Effector memory CD8-positive, alpha-beta T cell (primary cell): ENCODE results near the gene ANKRD11.

ENCODE experiments used
- ATAC-seq: fragments of 150-1000 bp; cut with Tn5 transposase; replicated peaks from 2 replicates; pipeline ENCODE4 v1.10.0; 2021; ENCODE audit warnings: mild to moderate bottlenecking, moderate library complexity
- DNase-seq, 3 experiments: peaks; one replicate each; pipeline ENCODE4 v3.0.0; 2021
- H3K27ac Mint-ChIP-seq, 2 donors: one replicate each; pipeline ENCODE4 v1.8.0; 2022; ENCODE audit warnings: mild to moderate bottlenecking in 2 of 2, mixed read lengths in 2 of 2, moderate library complexity in 2 of 2
- H3K27me3 Mint-ChIP-seq, 2 donors: one replicate each; pipeline ENCODE4 v1.8.0; 2022; ENCODE audit warnings: mixed read lengths in 2 of 2
- H3K36me3 Mint-ChIP-seq: one replicate; pipeline ENCODE4 v1.8.0; 2022; ENCODE audit warnings: mild to moderate bottlenecking, moderate library complexity, mixed read lengths; ENCODE audit not compliant: insufficient read depth
- H3K4me1 Mint-ChIP-seq, 2 donors: one replicate each; pipeline ENCODE4 v1.8.0; 2022; ENCODE audit warnings: low read depth in 2 of 2, mixed read lengths in 2 of 2
- H3K4me3 Mint-ChIP-seq, 2 donors: one replicate each; pipeline ENCODE4 v1.8.0; 2022; ENCODE audit warnings: mild to moderate bottlenecking in 2 of 2, mixed read lengths in 2 of 2, moderate library complexity in 2 of 2
- H3K9me3 Mint-ChIP-seq, 2 donors: one replicate each; pipeline ENCODE4 v1.8.0; 2022; ENCODE audit warnings: mixed read lengths in 2 of 2

ANKRD11 gene

GRCh38 chr16:89407925-89408300 is 82.4 kb downstream of the ANKRD11 start:
- Mint-ChIP-seq H3K27ac (peak overlapping the region; percentile 94 to 95), H3K36me3 (peaks cover 57% of the 10 kb centered on the region), H3K4me3 (peak overlapping the region; percentile 65 to 81), H3K9me3 (no peaks in the 10 kb centered on the region), H3K4me1 (peaks cover 83 to 84% of the 10 kb centered on the region in 2 donors), H3K27me3 (no peaks in the 10 kb centered on the region)
- no peak for DNase-seq
- ATAC-seq, result no peak

DNA sequence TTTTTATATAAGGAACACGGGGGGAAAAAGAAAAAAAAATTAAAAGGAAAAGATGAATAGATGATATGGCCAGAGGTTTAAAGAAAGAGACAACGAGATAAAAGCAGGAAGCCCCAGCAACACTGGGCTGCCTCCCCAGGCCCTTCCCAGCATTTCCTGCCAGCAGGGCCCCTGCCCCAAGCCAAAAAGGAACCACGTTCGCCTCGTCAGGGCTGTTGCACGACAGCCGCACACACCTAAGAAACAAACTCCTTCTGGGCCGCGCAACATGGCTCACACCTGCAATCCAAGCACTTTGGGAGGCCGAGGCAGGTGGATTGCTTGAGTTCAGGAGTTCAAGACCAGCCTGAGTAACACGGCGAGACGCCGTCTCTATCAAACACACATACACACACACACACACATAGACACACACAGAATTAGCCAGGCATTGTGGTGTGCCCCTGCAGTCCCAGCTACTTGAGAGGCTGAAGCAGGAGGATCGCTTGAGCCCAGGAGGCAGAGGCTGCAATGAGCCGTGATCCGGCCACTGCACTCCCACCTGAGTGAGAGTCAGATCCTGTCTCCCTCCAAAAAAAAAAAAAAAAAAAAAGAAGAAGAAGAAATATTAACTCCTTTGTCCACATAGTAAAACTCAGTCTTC is 83.0 kb downstream of the ANKRD11 start:
- Mint-ChIP-seq H3K4me3 (peak overlapping the region; percentile 65 to 81), H3K27me3 (no peaks in the 10 kb centered on the region), H3K4me1 (peaks cover 83% of the 10 kb centered on the region in 2 donors), H3K9me3 (no peaks in the 10 kb centered on the region), H3K27ac (peak overlapping the region; percentile 94 to 95), H3K36me3 (peaks cover 59% of the 10 kb centered on the region)
- no peak for ATAC-seq
- DNase-seq, result no peak

DNA sequence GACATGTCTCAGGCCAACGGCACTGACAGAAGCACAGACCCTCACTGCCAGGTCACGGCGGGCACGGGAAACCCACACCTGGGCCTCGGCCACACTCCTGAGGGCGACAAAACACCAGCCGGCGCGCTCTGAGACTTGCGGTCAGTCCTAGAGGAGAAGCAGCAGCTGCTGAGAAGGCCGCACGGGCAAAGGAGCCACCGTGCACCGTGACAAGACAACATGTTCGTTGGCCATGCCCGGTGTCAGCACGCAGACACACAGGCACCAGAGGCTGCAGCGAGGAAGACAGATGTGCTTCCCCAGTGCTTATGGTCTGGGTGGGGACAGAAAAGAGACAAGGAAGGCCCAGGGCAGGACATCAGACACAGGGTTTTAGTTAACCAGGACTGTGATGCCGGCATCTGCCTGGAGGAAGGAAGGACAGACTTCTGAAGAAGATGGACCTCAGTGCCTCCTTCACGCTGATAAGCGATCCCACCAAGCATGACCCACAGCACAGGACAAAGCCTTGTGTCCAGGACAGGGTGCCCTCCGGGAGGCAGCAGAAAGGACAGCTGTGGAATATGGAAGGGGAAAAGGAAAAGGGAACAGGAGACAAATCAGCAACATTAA is 84.0 kb downstream of the ANKRD11 start:
- H3K27me3 Mint-ChIP-seq, result no peaks in the 10 kb centered on the region
- H3K27ac Mint-ChIP-seq, result peak overlapping the region; percentile 94 to 95
- peaks cover 84 to 86% of the 10 kb centered on the region in 2 donors for H3K4me1 Mint-ChIP-seq
- DNase-seq, result no peak
- H3K4me3 Mint-ChIP-seq, result peak overlapping the region; percentile 65 to 81
- no peaks in the 10 kb centered on the region for H3K9me3 Mint-ChIP-seq
- no peak for ATAC-seq
- peaks cover 56% of the 10 kb centered on the region for H3K36me3 Mint-ChIP-seq

DNA sequence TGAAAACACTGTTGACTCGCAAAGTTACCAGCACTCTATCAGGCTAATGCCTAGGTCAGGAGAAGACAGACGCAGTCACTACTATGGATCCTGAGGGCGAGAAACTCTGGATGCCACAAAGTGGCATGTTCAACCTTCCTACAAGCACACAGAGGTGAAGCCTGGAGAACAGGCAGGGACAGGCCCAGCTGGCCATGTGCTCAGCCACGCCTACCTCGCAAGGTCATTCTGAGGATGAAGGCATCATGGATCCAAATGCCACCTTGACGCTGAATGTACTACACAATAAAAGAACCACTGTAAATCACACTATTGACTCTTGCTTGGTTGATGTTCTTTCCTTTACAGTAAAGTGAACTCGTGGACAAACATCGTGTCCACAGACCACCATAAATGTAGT is 85.8 kb downstream of the ANKRD11 start:
- Mint-ChIP-seq H3K9me3 (no peaks in the 10 kb centered on the region), H3K36me3 (peaks cover 57% of the 10 kb centered on the region), H3K27me3 (no peaks in the 10 kb centered on the region), H3K4me1 (peaks cover 72 to 75% of the 10 kb centered on the region in 2 donors), H3K27ac (peak overlapping the region; percentile 90 to 92), H3K4me3 (peak overlapping the region; percentile 10 to 34)
- no peak for DNase-seq
- no peak for ATAC-seq

GRCh38 chr16:89402962-89403361 is 87.4 kb downstream of the ANKRD11 start:
- peaks cover 54% of the 10 kb centered on the region for H3K36me3 Mint-ChIP-seq
- ATAC-seq, result peak; percentile 51
- peak overlapping the region; percentile 55 to 73 for H3K4me3 Mint-ChIP-seq
- DNase-seq, result no peak
- no peaks in the 10 kb centered on the region for H3K27me3 Mint-ChIP-seq
- no peaks in the 10 kb centered on the region for H3K9me3 Mint-ChIP-seq
- H3K4me1 Mint-ChIP-seq, result peaks cover 68 to 69% of the 10 kb centered on the region in 2 donors
- H3K27ac Mint-ChIP-seq, result peak overlapping the region; percentile 90 to 92

GRCh38 chr16:89401641-89402445 is 88.5 kb downstream of the ANKRD11 start:
- Mint-ChIP-seq H3K27ac (peak overlapping the region; percentile 89 to 92), H3K27me3 (no peaks in the 10 kb centered on the region), H3K36me3 (peaks cover 48% of the 10 kb centered on the region), H3K9me3 (no peaks in the 10 kb centered on the region), H3K4me1 (peaks cover 58 to 66% of the 10 kb centered on the region in 2 donors), H3K4me3 (peak overlapping the region; percentile 12 to 41)
- no peak for ATAC-seq
- DNase-seq, result no peak

DNA sequence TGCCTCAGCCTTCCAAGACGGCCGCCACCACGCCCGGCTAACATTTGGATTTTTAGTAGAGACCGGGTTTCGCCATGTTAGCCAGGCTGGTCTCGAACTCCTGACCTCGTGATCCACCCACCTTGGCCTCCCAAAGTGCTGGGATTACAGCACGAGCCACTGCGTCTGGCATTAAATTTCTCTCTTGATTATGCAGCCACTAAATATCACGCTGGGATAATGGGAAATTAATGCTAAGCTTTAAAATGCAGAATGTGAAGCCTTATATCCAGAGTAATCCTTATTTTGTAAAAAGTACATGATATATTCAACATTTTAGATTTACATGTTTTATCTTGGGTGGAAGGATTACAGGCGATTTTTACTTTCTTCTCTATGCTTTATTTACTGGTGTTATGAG is 89.2 kb downstream of the ANKRD11 start:
- no peaks in the 10 kb centered on the region for H3K27me3 Mint-ChIP-seq
- peaks cover 52 to 60% of the 10 kb centered on the region in 2 donors for H3K4me1 Mint-ChIP-seq
- peak overlapping the region; percentile 77 to 86 for H3K27ac Mint-ChIP-seq
- ATAC-seq (no peak), DNase-seq (no peak)
- H3K4me3 Mint-ChIP-seq, result peak overlapping the region; percentile 11 to 36
- peaks cover 48% of the 10 kb centered on the region for H3K36me3 Mint-ChIP-seq
- H3K9me3 Mint-ChIP-seq, result no peaks in the 10 kb centered on the region

DNA sequence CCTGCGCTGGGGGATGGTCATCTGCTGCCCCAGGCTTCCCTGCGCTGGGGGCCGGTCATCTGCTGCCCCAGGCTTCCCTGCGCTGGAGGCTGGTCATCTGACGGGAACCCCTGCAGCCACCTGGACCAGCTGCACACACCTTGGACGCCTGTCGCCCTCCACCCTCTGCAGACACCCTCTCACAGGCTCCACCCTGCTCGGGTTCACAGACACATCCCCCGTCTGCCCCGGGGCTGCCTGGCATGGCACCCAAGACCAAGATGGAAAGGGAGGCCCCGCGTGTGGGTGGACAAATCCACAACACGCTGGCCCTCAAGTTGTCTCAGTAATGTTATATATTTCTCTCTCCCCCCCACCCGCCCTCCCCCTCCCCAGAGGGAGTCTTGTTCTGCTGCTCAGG is 89.6 kb downstream of the ANKRD11 start:
- DNase-seq (no peak), ATAC-seq (no peak)
- peaks cover 48% of the 10 kb centered on the region for H3K36me3 Mint-ChIP-seq
- peak overlapping the region; percentile 77 to 86 for H3K27ac Mint-ChIP-seq
- no peaks in the 10 kb centered on the region for H3K9me3 Mint-ChIP-seq
- peak overlapping the region; percentile 11 to 36 for H3K4me3 Mint-ChIP-seq
- peaks cover 50 to 58% of the 10 kb centered on the region in 2 donors for H3K4me1 Mint-ChIP-seq
- H3K27me3 Mint-ChIP-seq, result no peaks in the 10 kb centered on the region

DNA sequence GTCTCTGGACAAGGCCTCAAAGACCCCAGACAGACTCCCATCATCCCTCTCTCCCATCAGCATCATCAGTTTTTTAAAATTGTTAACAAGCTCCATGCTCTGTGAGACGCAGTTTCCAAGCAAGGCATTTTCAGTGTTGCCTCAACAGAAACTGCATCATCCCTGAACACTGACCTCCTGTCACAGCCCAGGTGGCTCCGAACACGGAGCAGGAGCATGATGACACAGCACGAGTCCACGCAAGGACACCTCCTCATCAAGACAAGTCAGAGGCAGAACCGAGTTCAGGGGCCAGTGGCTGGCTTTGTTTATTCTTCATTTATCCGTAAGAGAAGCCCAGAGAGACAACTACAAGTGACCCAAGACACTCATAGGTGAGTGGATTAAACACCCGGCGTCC is 91.4 kb downstream of the ANKRD11 start:
- DNase-seq, result no peak
- H3K9me3 Mint-ChIP-seq, result no peaks in the 10 kb centered on the region
- peaks cover 53 to 57% of the 10 kb centered on the region in 2 donors for H3K4me1 Mint-ChIP-seq
- H3K4me3 Mint-ChIP-seq, result peak overlapping the region; percentile 43 to 51
- no peak for ATAC-seq
- peak overlapping the region; percentile 86 to 95 for H3K27ac Mint-ChIP-seq
- H3K36me3 Mint-ChIP-seq, result peaks cover 48% of the 10 kb centered on the region
- no peaks in the 10 kb centered on the region for H3K27me3 Mint-ChIP-seq

DNA sequence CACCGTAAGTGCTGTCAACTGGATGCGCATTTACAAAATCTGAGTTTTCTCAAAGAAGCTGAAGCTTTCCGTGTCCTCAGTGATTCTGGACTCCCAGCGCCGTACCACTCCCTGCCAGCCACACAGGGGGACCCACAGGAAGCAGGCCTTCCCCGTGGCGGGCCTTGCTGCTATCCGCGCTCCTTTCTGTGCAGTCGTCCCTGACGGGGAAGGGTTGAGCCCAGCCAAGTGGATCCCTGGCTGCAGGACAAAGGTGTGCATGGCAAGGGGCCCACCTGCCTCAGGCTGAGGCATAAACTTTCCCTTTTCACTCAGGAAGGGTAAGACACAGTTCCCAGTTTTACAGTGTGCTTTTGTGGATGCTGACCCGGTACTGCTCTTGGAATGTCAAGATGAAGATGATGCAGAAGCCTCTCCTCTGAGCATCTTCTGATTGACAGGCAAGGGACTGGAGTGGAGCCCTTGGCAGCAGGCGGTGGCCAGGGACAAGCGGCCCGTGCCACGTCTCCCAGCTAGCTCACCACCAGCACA is 93.0 kb downstream of the ANKRD11 start:
- Mint-ChIP-seq H3K36me3 (peaks cover 44% of the 10 kb centered on the region), H3K27me3 (no peaks in the 10 kb centered on the region), H3K4me3 (peak overlapping the region in 1 of 2 donors; percentile 29), H3K27ac (peak overlapping the region in 1 of 2 donors; percentile 35), H3K4me1 (peaks cover 51 to 56% of the 10 kb centered on the region in 2 donors), H3K9me3 (no peaks in the 10 kb centered on the region)
- no peak for DNase-seq
- no peak for ATAC-seq

- Mint-ChIP-seq H3K4me3 (no peak overlapping the region), H3K4me1 (peaks cover 46 to 53% of the 10 kb centered on the region in 2 donors), H3K27me3 (no peaks in the 10 kb centered on the region), H3K27ac (no peak overlapping the region), H3K9me3 (no peaks in the 10 kb centered on the region), H3K36me3 (peaks cover 44% of the 10 kb centered on the region)
- no peak for DNase-seq
- no peak for ATAC-seq
Measured at GRCh38 chr16:89396156-89396555, 94.2 kb downstream of the ANKRD11 start.

DNA sequence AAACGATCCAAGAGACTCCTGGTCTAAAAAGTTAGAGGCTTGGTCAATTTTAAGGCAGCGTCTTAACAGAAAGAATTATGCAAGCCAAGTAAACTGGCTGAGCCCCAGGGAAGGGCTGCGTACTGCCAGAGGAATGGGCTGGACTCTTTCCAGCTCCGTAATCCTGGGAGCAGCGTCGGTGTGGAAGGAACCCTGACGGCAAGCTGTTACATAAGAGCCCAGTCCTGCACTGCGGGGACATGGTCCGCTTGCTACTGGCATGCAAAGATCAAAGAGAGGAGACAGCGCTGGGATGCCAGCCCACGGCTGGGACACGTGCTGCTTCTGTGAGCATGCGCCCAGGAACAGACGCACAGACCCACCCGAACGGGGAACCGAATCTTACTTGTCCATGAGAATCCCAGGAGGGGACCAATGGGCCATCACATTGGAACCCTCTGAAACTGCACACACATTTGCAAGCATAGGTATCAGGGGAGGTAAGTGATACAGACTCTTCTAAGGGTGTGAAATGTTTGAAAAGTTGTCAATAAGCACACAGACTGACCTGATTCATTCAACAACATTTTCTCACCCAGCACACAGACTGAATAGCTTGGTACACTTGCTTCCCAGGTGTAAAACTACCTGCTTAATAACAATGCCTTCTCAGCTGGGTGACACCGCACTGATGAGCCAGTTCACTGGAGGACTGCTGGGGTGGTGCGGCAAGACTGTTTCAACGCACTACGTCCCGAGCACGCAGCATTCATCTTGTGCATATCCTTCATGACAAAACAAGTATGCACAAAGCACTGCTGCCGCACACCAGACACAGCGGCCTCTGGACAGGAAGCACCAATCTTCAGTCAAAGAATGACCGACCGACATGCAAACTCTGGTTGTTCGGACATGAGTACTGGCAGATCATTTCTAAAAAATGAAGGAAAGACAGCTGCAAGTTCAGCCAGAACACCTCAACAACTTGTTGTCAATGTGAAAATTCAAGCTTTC is 94.9 kb downstream of the ANKRD11 start:
- ATAC-seq, result no peak
- no peaks in the 10 kb centered on the region for H3K27me3 Mint-ChIP-seq
- no peaks in the 10 kb centered on the region for H3K9me3 Mint-ChIP-seq
- H3K4me1 Mint-ChIP-seq, result peaks cover 42 to 51% of the 10 kb centered on the region in 2 donors
- no peak for DNase-seq
- H3K36me3 Mint-ChIP-seq, result peaks cover 44% of the 10 kb centered on the region
- H3K27ac Mint-ChIP-seq, result no peak overlapping the region
- no peak overlapping the region for H3K4me3 Mint-ChIP-seq
